Smooth muscle cell (in vitro differentiated cells): ENCODE measurements around the gene TOLLIP. TPM values are rescaled to one million over a fixed set of nuclear protein-coding genes. Genes with fewer than 3 reads are reported as not detected.

Experiments
- DNase-seq: peaks from one replicate; lab custom pipeline; 2025; ENCODE audit not compliant: unreplicated experiment; lab: John Stamatoyannopoulos, UW
- H2AFZ ChIP-seq: fragments of 200-600 bp; sonication (generic); 2 replicates; pipeline ENCODE4 v1.6.0; 2016; ENCODE audit warnings: antibody characterized with exemption, low read depth, mild to moderate bottlenecking
- H3F3A ChIP-seq: fragments of 200-600 bp; sonication (generic); 2 replicates; pipeline ENCODE4 v1.6.0; 2017; ENCODE audit warnings: antibody characterized with exemption, low read depth
- H3K27ac ChIP-seq: fragments of 200-600 bp; sonication (generic); 2 replicates; pipeline ENCODE4 v1.5.1; 2016; ENCODE audit warnings: low read depth, mild to moderate bottlenecking
- H3K27me3 ChIP-seq: fragments of 200-600 bp; sonication (generic); 2 replicates; pipeline ENCODE4 v1.6.1; 2016; ENCODE audit warnings: low read depth, mild to moderate bottlenecking
- H3K36me3 ChIP-seq: fragments of 200-600 bp; sonication (generic); 2 replicates; pipeline ENCODE4 v1.5.1; 2016; ENCODE audit warnings: low read depth
- H3K4me1 ChIP-seq: fragments of 200-600 bp; sonication (generic); 2 replicates; pipeline ENCODE4 v1.5.1; 2016; ENCODE audit warnings: low read depth
- H3K4me2 ChIP-seq: fragments of 200-600 bp; sonication (generic); 2 replicates; pipeline ENCODE4 v1.6.0; 2016; ENCODE audit warnings: mild to moderate bottlenecking
- H3K4me3 ChIP-seq: fragments of 200-600 bp; sonication (generic); 2 replicates; pipeline ENCODE4 v1.5.1; 2016; ENCODE audit warnings: mild to moderate bottlenecking
- H3K79me2 ChIP-seq: fragments of 200-600 bp; sonication (generic); 2 replicates; pipeline ENCODE4 v1.6.0; 2016; ENCODE audit warnings: low read depth, mild to moderate bottlenecking
- H3K9ac ChIP-seq: fragments of 200-600 bp; sonication (generic); 2 replicates; pipeline ENCODE4 v1.6.0; 2016; ENCODE audit warnings: low read depth
- H3K9me3 ChIP-seq: fragments of 200-600 bp; sonication (generic); replicated peaks from 2 replicates; pipeline ENCODE4 v1.5.1; 2016; ENCODE audit warnings: low read depth
- H4K20me1 ChIP-seq: fragments of 200-600 bp; sonication (generic); 2 replicates; pipeline ENCODE4 v1.6.0; 2016; ENCODE audit warnings: low read depth
- CTCF ChIP-seq: fragments of 200-600 bp; sonication (generic); IDR thresholded peaks from 2 replicates; pipeline ENCODE4 v1.5.1; 2017; ENCODE audit warnings: borderline replicate concordance, mild to moderate bottlenecking, antibody characterized with exemption; ENCODE audit not compliant: insufficient read depth, poor library complexity, severe bottlenecking
- WGBS: methylation state at CpG from one replicate; pipeline ENCODE4 v1.1.7; 2016; ENCODE audit warnings: low lambda C conversion rate; 5-methylcytosine and 5-hydroxymethylcytosine counted together
- polyA plus RNA-seq: library from polyadenylated mRNA; unstranded; fragments of >200 nt; fragmentation: Nextera tagmentation; extraction: Ambion mirVana; gene quantifications from 2 replicates; pipeline ENCODE4 v1.2.1, GENCODE V29; 2016
- total RNA-seq: library from RNA; depleted of rRNA; stranded (reverse); fragments of >200 nt; gene quantifications from 2 replicates; pipeline ENCODE4 v1.2.3, GENCODE V29; 2014

TOLLIP gene
- total and polyA plus RNA-seq, 2 experiments from 2014 or later: 20.3 to 63.0 TPM

- no peaks in the 10 kb centered on the region for H4K20me1 ChIP-seq
- no peaks in the 10 kb centered on the region for H3K27me3 ChIP-seq
- H3K9me3 ChIP-seq: no peaks in the 10 kb centered on the region
- H3K4me3 ChIP-seq: no peak overlapping the region
- H3K27ac ChIP-seq: no peak overlapping the region
- no peaks in the 10 kb centered on the region for H3F3A ChIP-seq
- 88% methylated on average over 13 of the region's 16 CpGs for WGBS
- peaks cover 5% of the 10 kb centered on the region for H3K4me1 ChIP-seq
- no peak overlapping the region for H3K9ac ChIP-seq
- DNase-seq: no peak
- no peaks in the 10 kb centered on the region for H3K79me2 ChIP-seq
- TF ChIP-seq CTCF: no peak
- H3K36me3 ChIP-seq: no peaks in the 10 kb centered on the region
- H2AFZ ChIP-seq: no peak overlapping the region
- no peak overlapping the region for H3K4me2 ChIP-seq
Observed at GRCh38 chr11:1257916-1258315, 51.5 kb downstream of the TOLLIP start.

- Histone ChIP-seq H3F3A (no peaks in the 10 kb centered on the region), H3K27ac (no peak overlapping the region), H3K9ac (no peak overlapping the region), H2AFZ (no peak overlapping the region), H3K4me3 (no peak overlapping the region), H4K20me1 (no peaks in the 10 kb centered on the region), H3K4me2 (no peak overlapping the region), H3K9me3 (no peaks in the 10 kb centered on the region), H3K4me1 (peaks cover 4% of the 10 kb centered on the region), H3K79me2 (no peaks in the 10 kb centered on the region), H3K36me3 (no peaks in the 10 kb centered on the region), H3K27me3 (no peaks in the 10 kb centered on the region)
- DNase-seq: no peak
- WGBS: 93% methylated on average over 26 of the region's 27 CpGs
- no peak for TF ChIP-seq CTCF
Observed at GRCh38 chr11:1257366-1257765, 52.1 kb downstream of the TOLLIP start.

GRCh38 chr11:1256257-1257045, 53.0 kb downstream of the TOLLIP start:
- H4K20me1 ChIP-seq: no peaks in the 10 kb centered on the region
- no peak for DNase-seq
- no peaks in the 10 kb centered on the region for H3K36me3 ChIP-seq
- H3K79me2 ChIP-seq: no peaks in the 10 kb centered on the region
- H3K9ac ChIP-seq: no peak overlapping the region
- H3K9me3 ChIP-seq: no peaks in the 10 kb centered on the region
- H3K4me1 ChIP-seq: no peaks in the 10 kb centered on the region
- H3F3A ChIP-seq: no peaks in the 10 kb centered on the region
- H2AFZ ChIP-seq: no peak overlapping the region
- H3K27ac ChIP-seq: no peak overlapping the region
- no peaks in the 10 kb centered on the region for H3K27me3 ChIP-seq
- no peak overlapping the region for H3K4me2 ChIP-seq
- WGBS: 61% methylated on average over 21 of the region's 26 CpGs
- H3K4me3 ChIP-seq: no peak overlapping the region
- TF ChIP-seq CTCF: no peak

- H3F3A ChIP-seq: no peaks in the 10 kb centered on the region
- TF ChIP-seq CTCF: no peak
- H3K4me3 ChIP-seq: no peak overlapping the region
- no peaks in the 10 kb centered on the region for H3K27me3 ChIP-seq
- H3K9me3 ChIP-seq: no peaks in the 10 kb centered on the region
- no peak for DNase-seq
- no peaks in the 10 kb centered on the region for H3K36me3 ChIP-seq
- no peak overlapping the region for H2AFZ ChIP-seq
- no peak overlapping the region for H3K27ac ChIP-seq
- no peak overlapping the region for H3K4me2 ChIP-seq
- H3K79me2 ChIP-seq: no peaks in the 10 kb centered on the region
- no peak overlapping the region for H3K9ac ChIP-seq
- H3K4me1 ChIP-seq: no peaks in the 10 kb centered on the region
- no peaks in the 10 kb centered on the region for H4K20me1 ChIP-seq
- WGBS: 91% methylated on average over 14 of the region's 24 CpGs
Observed at GRCh38 chr11:1255151-1255550, 54.3 kb downstream of the TOLLIP start.
